Ovary (tissue), 9 donors: ENCODE data around the gene ADAM12. TPM values are rescaled to one million over a fixed set of nuclear protein-coding genes. Genes with fewer than 3 reads are reported as not detected.

Experiments
- DNase-seq, 5 donors: peaks; one replicate each; pipeline ENCODE4 v3.0.0-alpha.2; 2019 to 2020
- H3K27ac ChIP-seq, 2 donors: fragments of 200-600 bp; one replicate each; pipeline versions ENCODE4 v1.5.1 to v1.8.0; 2019 to 2022
- H3K27me3 ChIP-seq: fragments of 200-600 bp; one replicate; pipeline ENCODE4 v1.8.0; 2022
- H3K36me3 ChIP-seq: fragments of 200-600 bp; sonication (generic); one replicate; pipeline ENCODE4 v1.5.1; 2019
- H3K4me1 ChIP-seq: one replicate; pipeline ENCODE4 v1.8.1; 2013; ENCODE audit warnings: mild to moderate bottlenecking, moderate library complexity; ENCODE audit not compliant: insufficient read depth
- H3K4me3 ChIP-seq: fragments of 200-600 bp; sonication (generic); one replicate; pipeline ENCODE4 v1.5.1; 2017
- H3K9me3 ChIP-seq, 2 donors: fragments of 200-600 bp in 1 of 2; sonication (generic) in 1 of 2; one replicate each; pipeline versions ENCODE4 v1.5.1 to v1.8.1; 2013 to 2019; ENCODE audit warnings: mild to moderate bottlenecking in 1 of 2, moderate library complexity in 1 of 2
- CTCF ChIP-seq, 3 donors: fragments of 450-650 bp in 2 of 3; fragments of 200-600 bp in 1 of 3; IDR thresholded peaks; one replicate each; pipeline versions ENCODE4 v1.5.1 to v1.8.0; 2016 to 2022; ENCODE audit warnings: antibody characterized with exemption in 3 of 3, mild to moderate bottlenecking in 1 of 3
- EP300 ChIP-seq: sonication (generic); formaldehyde crosslinking; IDR thresholded peaks from one replicate; pipeline ENCODE4 v1.6.1; 2017; ENCODE audit warnings: antibody characterized with exemption
- POLR2A ChIP-seq: fragments of 450-650 bp; IDR thresholded peaks from one replicate; pipeline ENCODE4 v1.6.1; 2017; ENCODE audit warnings: antibody characterized with exemption, mild to moderate bottlenecking, moderate library complexity
- WGBS, 3 donors: extraction: QIAGEN DNeasy Blood & Tissue Kit in 1 of 3; methylation state at CpG; one replicate each; pipeline versions ENCODE4 v1.1.5 to v1.1.7; 2013 to 2017; 5-methylcytosine and 5-hydroxymethylcytosine counted together
- intact Hi-C, 4 donors: fragments of 100-400 bp; cut with DNase I; formaldehyde crosslinking; loops; one replicate each; pipeline versions ENCODE4 v1.11.0 to v1.15.1; 2022 to 2023
- polyA plus RNA-seq, 2 donors: library from polyadenylated mRNA; stranded (reverse); fragments of 200-250 nt in 1 of 2; fragments of 350-450 nt in 1 of 2; fragmentation: Illumina TruSeq in 1 of 2; extraction: RNeasy Lipid Tissue Mini Kit (QIAGEN cat#74804) in 1 of 2; gene quantifications; one replicate each; pipeline ENCODE4 v1.2.3, GENCODE V29; 2013 to 2014
- total RNA-seq, 7 donors: library from RNA; depleted of rRNA in 2 of 7; stranded (reverse); fragments of >200 nt in 2 of 7; fragmentation: NEBNext Ultra II Directional in 3 of 7; extraction: Animal tissue kit (Norgen Biotek cat#: 25700) in 3 of 7; gene quantifications; one replicate each; pipeline versions ENCODE4 v1.1.0 to v1.2.4, GENCODE V29; 2016 to 2023
- donor health status: DM: no; HTN: no; CAD: no; lungs with moderate emphysema.
- donor health status: DM: no; HTN: no; CAD: no.
- donor health status: Bipolar disorder and iron deficiency.
- donor health status: DM: yes; HTN: yes; CAD: no.
- donor health status: DM: no; HTN: no; CAD: no.
- donor health status: DM: yes; HTN: yes; CAD: no.

The ADAM12 gene
- total and polyA plus RNA-seq, 9 donors: 1.8 to 27.2 (median 10.3) TPM

DNA sequence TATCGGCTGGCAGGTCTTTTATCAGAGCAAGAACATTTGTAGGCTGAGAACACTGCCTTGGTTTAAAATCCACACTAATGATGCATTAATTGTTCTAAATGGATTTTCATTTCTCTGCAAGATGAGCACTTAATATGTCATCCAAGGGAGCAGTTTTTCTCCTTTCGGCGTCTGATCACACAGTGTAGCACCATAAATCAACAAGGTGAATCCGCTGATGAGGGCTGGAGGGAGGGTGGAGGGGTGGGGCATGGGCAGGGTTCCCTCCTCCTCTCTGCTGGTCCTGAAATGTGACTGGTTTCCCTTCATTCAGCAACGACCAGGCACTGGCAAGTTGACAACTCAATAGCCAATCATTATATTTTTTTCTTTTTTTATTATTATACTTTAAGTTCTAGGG lies 45.6 kb downstream of the ADAM12 start:
- 64 to 73% (median 67%) methylated on average over 5 of the region's 5 CpGs for WGBS, 3 donors
- no peak for DNase-seq
- Histone ChIP-seq H3K27ac (no peak overlapping the region), H3K4me1 (no peaks in the 10 kb centered on the region), H3K4me3 (no peak overlapping the region), H3K27me3 (no peaks in the 10 kb centered on the region), H3K9me3 (no peaks in the 10 kb centered on the region), H3K36me3 (no peaks in the 10 kb centered on the region)
- intact Hi-C loops: no loop called here
- TF ChIP-seq EP300 (no peak), CTCF (IDR thresholded peaks at IDR 0.05) (no peak), POLR2A (no peak)

DNA sequence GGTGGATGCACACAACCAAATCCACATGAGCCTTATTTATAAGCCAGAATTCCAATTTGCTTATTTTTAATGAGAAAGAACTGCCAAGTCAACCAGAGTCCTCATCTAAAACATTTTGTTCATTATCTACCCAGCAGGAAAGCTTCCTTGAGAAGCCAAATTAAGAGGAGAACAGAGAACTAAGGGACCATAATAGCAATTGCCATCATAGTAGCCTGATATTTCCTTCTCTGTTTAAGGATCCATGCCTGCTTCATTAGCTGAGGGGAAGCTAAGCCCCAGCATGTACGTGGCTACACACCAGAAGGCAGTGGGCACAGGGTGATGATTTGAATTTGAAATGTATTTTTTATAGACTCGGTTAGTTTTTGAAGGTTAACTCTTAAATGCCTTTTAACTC lies 46.8 kb downstream of the ADAM12 start:
- 62 to 78% (median 67%) methylated on average over 2 of the region's 2 CpGs for WGBS, 3 donors
- Histone ChIP-seq H3K4me1 (peaks cover 2% of the 10 kb centered on the region), H3K27ac (no peak overlapping the region), H3K9me3 (no peaks in the 10 kb centered on the region), H3K27me3 (no peaks in the 10 kb centered on the region), H3K36me3 (no peaks in the 10 kb centered on the region), H3K4me3 (no peak overlapping the region)
- no peak for DNase-seq
- TF ChIP-seq POLR2A (no peak), EP300 (no peak), CTCF (IDR thresholded peaks at IDR 0.05) (no peak)
- intact Hi-C loops: no loop called here

GRCh38 chr10:126337251-126337810 lies 50.9 kb downstream of the ADAM12 start:
- intact Hi-C loops: no loop called here

DNA sequence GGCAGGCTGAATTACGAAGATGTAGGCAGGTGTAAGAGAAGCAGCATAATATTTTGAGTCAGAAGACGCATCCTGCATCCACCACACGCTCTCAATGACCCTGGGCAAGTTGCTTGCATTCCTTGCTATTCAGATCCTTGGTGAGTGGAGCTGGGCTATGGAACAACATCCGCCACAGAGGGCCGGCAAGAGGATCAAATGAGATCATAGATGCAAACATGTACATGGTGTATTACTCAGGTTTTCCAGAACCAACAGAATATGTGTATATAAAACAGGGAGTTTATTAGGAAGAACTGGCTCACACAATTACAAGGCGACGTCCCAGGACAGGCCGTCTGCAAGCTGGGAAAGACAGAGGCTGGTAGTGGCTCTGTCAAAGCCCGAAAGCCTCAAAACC lies 51.5 kb downstream of the ADAM12 start:
- peaks cover 2% of the 10 kb centered on the region for H3K4me1 ChIP-seq
- WGBS, 3 donors: 74 to 82% (median 76%) methylated on average over 9 of the region's 9 CpGs
- no peaks in the 10 kb centered on the region for H3K36me3 ChIP-seq
- intact Hi-C loops: no loop called here
- TF ChIP-seq EP300 (no peak), CTCF (IDR thresholded peaks at IDR 0.05) (no peak), POLR2A (no peak)
- H3K27ac ChIP-seq: no peak overlapping the region
- H3K4me3 ChIP-seq: no peak overlapping the region
- DNase-seq: no peak
- no peaks in the 10 kb centered on the region for H3K9me3 ChIP-seq
- no peaks in the 10 kb centered on the region for H3K27me3 ChIP-seq

More at GRCh38 chr10:126337251-126337810, 50.9 kb downstream of the ADAM12 start:
- no peaks in the 10 kb centered on the region for H3K27me3 ChIP-seq
- H3K36me3 ChIP-seq: no peaks in the 10 kb centered on the region
- DNase-seq: no peak
- no peak for TF ChIP-seq CTCF (IDR thresholded peaks at IDR 0.05)
- no peak for TF ChIP-seq EP300
- 85 to 100% (median 92%) methylated on average over 1 of the region's 1 CpG for WGBS, 3 donors
- H3K4me1 ChIP-seq: peaks cover 2% of the 10 kb centered on the region
- H3K27ac ChIP-seq: no peak overlapping the region
- no peaks in the 10 kb centered on the region for H3K9me3 ChIP-seq
- H3K4me3 ChIP-seq: no peak overlapping the region
